Astrocyte of the cerebellum (primary cell): ENCODE data around the gene ARHGAP40.

Experiments used
- DNase-seq: peaks from one replicate; pipeline ENCODE4 v3.0.0-alpha.2; 2011; ENCODE audit warnings: low read depth
- H3K4me3 ChIP-seq: 2 replicates; pipeline ENCODE4 v1.5.1; 2011; ENCODE audit warnings: mild to moderate bottlenecking, low read depth, low read length, moderate library complexity
- CTCF ChIP-seq: IDR thresholded peaks from 2 replicates; pipeline ENCODE4 v1.5.1; 2012; ENCODE audit warnings: low read length, low read depth, moderate library complexity, mild to moderate bottlenecking; ENCODE audit errors: missing control alignments
- in situ Hi-C: cut with HindIII; loops from 2 replicates; pipeline ENCODE4 v1.10.0; 2017; ENCODE audit warnings: low sequenced_read_pairs

ARHGAP40 gene

GRCh38 chr20:38667417-38667956, 65.9 kb downstream of the ARHGAP40 start:
- DNase-seq: no peak
- no peak for TF ChIP-seq CTCF
- in situ Hi-C loops: no loop called here
- H3K4me3 ChIP-seq: no peak overlapping the region

DNA sequence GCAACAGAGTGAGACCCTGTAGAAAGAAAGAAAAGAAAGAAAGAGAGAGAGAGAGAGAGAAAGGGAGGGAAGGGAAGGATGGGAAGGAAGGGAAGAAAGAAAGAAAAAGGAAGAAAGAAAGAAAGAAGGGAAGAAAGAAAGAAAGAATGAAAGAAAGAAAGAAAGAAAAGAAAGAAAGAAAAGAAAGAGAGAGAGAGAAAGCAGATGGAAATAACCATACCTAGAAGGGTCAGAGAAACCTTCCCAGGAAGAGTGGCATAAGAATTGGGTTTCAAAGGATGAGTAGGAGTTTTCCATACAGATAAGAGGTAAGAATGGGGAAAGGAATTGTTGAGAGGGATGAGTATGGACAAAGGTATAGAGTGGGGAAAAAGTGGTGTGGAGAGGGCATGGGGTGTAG, 68.1 kb downstream of the ARHGAP40 start:
- in situ Hi-C loops: no loop called here
- TF ChIP-seq CTCF: no peak
- no peak for DNase-seq
- H3K4me3 ChIP-seq: no peak overlapping the region

- in situ Hi-C loops: no loop called here
- H3K4me3 ChIP-seq: no peak overlapping the region
- DNase-seq: no peak
- TF ChIP-seq CTCF: no peak
These were observed 69.2 kb downstream of the ARHGAP40 start for GRCh38 chr20:38670786-38671185.

GRCh38 chr20:38671186-38671585, 69.6 kb downstream of the ARHGAP40 start:
- in situ Hi-C loops: no loop called here
- DNase-seq: no peak
- no peak for TF ChIP-seq CTCF
- H3K4me3 ChIP-seq: no peak overlapping the region

GRCh38 chr20:38671701-38672292, 70.2 kb downstream of the ARHGAP40 start:
- in situ Hi-C loops: no loop called here
- TF ChIP-seq CTCF: no peak
- no peak overlapping the region for H3K4me3 ChIP-seq
- no peak for DNase-seq

DNA sequence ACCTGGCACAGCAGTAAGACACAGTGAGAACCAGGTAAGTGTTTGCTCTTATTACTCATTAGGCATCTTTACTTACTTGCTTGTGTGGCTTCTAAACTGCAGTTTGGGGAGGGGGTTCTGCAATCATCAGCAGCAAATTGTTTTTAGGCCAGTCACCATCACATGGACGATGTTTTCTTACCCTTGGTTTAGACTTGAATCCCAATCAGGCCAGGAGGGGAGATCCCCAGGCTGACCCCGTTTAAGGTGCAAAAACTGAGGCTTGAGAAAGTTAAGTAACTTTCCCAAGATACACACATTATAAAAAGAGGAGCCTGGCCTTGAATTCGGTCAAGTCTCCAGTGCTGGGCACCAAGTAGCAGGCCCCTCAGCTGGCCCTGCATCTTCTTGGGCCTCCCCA, 70.9 kb downstream of the ARHGAP40 start:
- no peak for DNase-seq
- in situ Hi-C loops: no loop called here
- H3K4me3 ChIP-seq: no peak overlapping the region
- no peak for TF ChIP-seq CTCF
